Astrocyte (in vitro differentiated cells and primary cell): ENCODE measurements around the gene PSMD3. TPM values are rescaled to one million over a fixed set of nuclear protein-coding genes. Genes with fewer than 3 reads are reported as not detected.

ENCODE experiments used
- DNase-seq: peaks from one replicate; pipeline ENCODE4 v3.0.0-alpha.2; 2010; ENCODE audit warnings: low read depth
- FAIRE-seq: peaks from 2 replicates; lab custom pipeline; 2011; peaks lifted over from hg19 to GRCh38; lab: Jason Lieb, UNC
- H2AFZ ChIP-seq: 2 replicates; pipeline ENCODE4 v1.6.0; 2012; ENCODE audit warnings: low read depth, low read length, inconsistent platforms
- H3K27ac ChIP-seq: 2 replicates; pipeline ENCODE4 v1.5.1; 2011; ENCODE audit warnings: low read depth, low read length, inconsistent platforms
- H3K27me3 ChIP-seq: 2 replicates; pipeline ENCODE4 v1.6.0; 2011; ENCODE audit warnings: low read length, inconsistent platforms; ENCODE audit not compliant: insufficient read depth
- H3K36me3 ChIP-seq: 2 replicates; pipeline ENCODE4 v1.5.1; 2011; ENCODE audit warnings: low read length, inconsistent platforms; ENCODE audit not compliant: insufficient read depth
- H3K4me1 ChIP-seq: 2 replicates; pipeline ENCODE4 v1.5.1; 2011; ENCODE audit warnings: low read length, inconsistent platforms; ENCODE audit not compliant: insufficient read depth
- H3K4me2 ChIP-seq: 2 replicates; pipeline ENCODE4 v1.6.0; 2012; ENCODE audit warnings: low read length, inconsistent platforms
- H3K4me3 ChIP-seq: 2 replicates; pipeline ENCODE4 v1.5.1; 2011; ENCODE audit warnings: low read depth, mild to moderate bottlenecking, low read length, inconsistent platforms; ENCODE audit not compliant: insufficient read depth
- H3K79me2 ChIP-seq: 2 replicates; pipeline ENCODE4 v1.6.0; 2012; ENCODE audit warnings: mild to moderate bottlenecking, low read length, inconsistent platforms; ENCODE audit not compliant: insufficient read depth
- H3K9ac ChIP-seq: 2 replicates; pipeline ENCODE4 v1.6.0; 2012; ENCODE audit warnings: mild to moderate bottlenecking, low read length, inconsistent platforms
- H3K9me3 ChIP-seq: 2 replicates; pipeline ENCODE4 v1.5.1; 2012; ENCODE audit warnings: low read depth, mild to moderate bottlenecking, low read length, inconsistent platforms; ENCODE audit not compliant: insufficient read depth
- H4K20me1 ChIP-seq: 2 replicates; pipeline ENCODE4 v1.6.0; 2012; ENCODE audit warnings: low read length, inconsistent platforms; ENCODE audit not compliant: insufficient read depth
- H3K27ac Mint-ChIP-seq: one replicate; pipeline ENCODE4 v1.8.0; 2021; ENCODE audit warnings: mild to moderate bottlenecking, mixed read lengths; ENCODE audit not compliant: unreplicated experiment
- H3K27me3 Mint-ChIP-seq: one replicate; pipeline ENCODE4 v1.8.0; 2021; ENCODE audit warnings: low read depth, mixed read lengths; ENCODE audit not compliant: unreplicated experiment
- H3K36me3 Mint-ChIP-seq: one replicate; pipeline ENCODE4 v1.8.0; 2021; ENCODE audit warnings: low read depth, mixed read lengths; ENCODE audit not compliant: unreplicated experiment
- H3K4me1 Mint-ChIP-seq: one replicate; pipeline ENCODE4 v1.8.0; 2021; ENCODE audit warnings: low read depth, mixed read lengths; ENCODE audit not compliant: unreplicated experiment
- H3K4me3 Mint-ChIP-seq: one replicate; pipeline ENCODE4 v1.8.0; 2021; ENCODE audit warnings: mild to moderate bottlenecking, moderate library complexity, mixed read lengths; ENCODE audit not compliant: unreplicated experiment
- H3K9me3 Mint-ChIP-seq: one replicate; pipeline ENCODE4 v1.8.0; 2021; ENCODE audit warnings: mild to moderate bottlenecking, mixed read lengths; ENCODE audit not compliant: unreplicated experiment
- EZH2 ChIP-seq: IDR thresholded peaks from 2 replicates; pipeline ENCODE4 v1.6.1; 2012; ENCODE audit warnings: mild to moderate bottlenecking, low read length, inconsistent platforms; ENCODE audit not compliant: insufficient read depth
- total RNA-seq: library from RNA; stranded (reverse); gene quantifications from 2 replicates; pipeline ENCODE4 v1.2.1, GENCODE V29; 2021
- TF ChIP-seq, protein P1 (sequence below): IDR thresholded peaks from 2 replicates; pipeline ENCODE4 v1.5.1; 2011; ENCODE audit warnings: low read depth, mild to moderate bottlenecking, inconsistent platforms, low read length, moderate library complexity; ENCODE audit not compliant: insufficient read depth

PSMD3 gene
- total RNA-seq, 1 donor from 2014 or later, result 129 TPM

DNA sequence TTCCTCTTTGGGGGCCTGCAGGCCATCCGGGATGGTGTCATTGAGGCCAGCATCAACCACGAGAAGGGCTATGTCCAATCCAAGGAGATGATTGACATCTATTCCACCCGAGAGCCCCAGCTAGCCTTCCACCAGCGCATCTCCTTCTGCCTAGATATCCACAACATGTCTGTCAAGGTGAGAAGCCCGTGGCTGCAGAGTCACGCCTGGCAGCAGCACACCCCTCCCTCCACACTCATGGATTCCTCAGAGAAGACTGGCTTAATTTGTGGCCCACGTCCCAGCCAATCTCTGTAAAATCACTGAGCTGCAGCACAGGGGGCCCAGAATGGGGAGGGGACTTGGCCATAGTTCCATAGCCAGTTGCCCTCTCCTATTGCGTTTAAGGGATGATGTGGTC lies 15.6 kb downstream of the PSMD3 start:
- Mint-ChIP-seq H3K4me3 (no peak overlapping the region), H3K4me1 (peaks cover 2% of the 10 kb centered on the region), H3K27ac (no peak overlapping the region), H3K36me3 (peaks cover 33% of the 10 kb centered on the region), H3K9me3 (no peaks in the 10 kb centered on the region), H3K27me3 (no peaks in the 10 kb centered on the region)
- H3K27ac ChIP-seq, result no peak overlapping the region
- H3K9me3 ChIP-seq, result no peaks in the 10 kb centered on the region
- no peak overlapping the region for H2AFZ ChIP-seq
- peaks cover 48% of the 10 kb centered on the region for H3K36me3 ChIP-seq
- no peaks in the 10 kb centered on the region for H3K79me2 ChIP-seq
- H3K4me2 ChIP-seq, result no peak overlapping the region
- no peak for TF ChIP-seq EZH2
- TF ChIP-seq, protein P1, sequence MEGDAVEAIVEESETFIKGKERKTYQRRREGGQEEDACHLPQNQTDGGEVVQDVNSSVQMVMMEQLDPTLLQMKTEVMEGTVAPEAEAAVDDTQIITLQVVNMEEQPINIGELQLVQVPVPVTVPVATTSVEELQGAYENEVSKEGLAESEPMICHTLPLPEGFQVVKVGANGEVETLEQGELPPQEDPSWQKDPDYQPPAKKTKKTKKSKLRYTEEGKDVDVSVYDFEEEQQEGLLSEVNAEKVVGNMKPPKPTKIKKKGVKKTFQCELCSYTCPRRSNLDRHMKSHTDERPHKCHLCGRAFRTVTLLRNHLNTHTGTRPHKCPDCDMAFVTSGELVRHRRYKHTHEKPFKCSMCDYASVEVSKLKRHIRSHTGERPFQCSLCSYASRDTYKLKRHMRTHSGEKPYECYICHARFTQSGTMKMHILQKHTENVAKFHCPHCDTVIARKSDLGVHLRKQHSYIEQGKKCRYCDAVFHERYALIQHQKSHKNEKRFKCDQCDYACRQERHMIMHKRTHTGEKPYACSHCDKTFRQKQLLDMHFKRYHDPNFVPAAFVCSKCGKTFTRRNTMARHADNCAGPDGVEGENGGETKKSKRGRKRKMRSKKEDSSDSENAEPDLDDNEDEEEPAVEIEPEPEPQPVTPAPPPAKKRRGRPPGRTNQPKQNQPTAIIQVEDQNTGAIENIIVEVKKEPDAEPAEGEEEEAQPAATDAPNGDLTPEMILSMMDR, result no peak
- DNase-seq (no peak), FAIRE-seq (no peak)
- no peaks in the 10 kb centered on the region for H3K27me3 ChIP-seq
- H3K4me1 ChIP-seq, result no peaks in the 10 kb centered on the region
- no peak overlapping the region for H3K9ac ChIP-seq
- no peak overlapping the region for H3K4me3 ChIP-seq
- H4K20me1 ChIP-seq, result peaks cover 36% of the 10 kb centered on the region

DNA sequence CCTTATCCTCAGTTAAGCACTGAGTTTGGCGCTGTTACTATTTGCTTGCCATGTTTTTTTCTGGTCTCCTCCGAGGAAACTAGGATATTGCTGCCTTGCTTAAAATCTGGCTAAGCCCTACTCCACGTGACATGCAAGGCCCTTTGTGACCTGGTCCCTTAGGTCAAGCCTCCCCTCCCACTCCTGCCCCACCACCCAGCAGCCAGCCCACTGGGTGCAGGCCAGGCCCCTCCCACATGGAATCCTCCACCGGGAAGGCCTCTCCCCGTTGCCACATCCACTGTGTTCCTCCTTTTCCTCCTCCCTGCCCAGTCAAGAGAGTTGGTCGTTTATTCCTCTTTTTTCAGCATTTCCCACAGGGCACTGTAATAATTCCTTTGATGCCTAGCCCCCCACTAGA lies 16.2 kb downstream of the PSMD3 start:
- Mint-ChIP-seq H3K4me3 (no peak overlapping the region), H3K36me3 (peaks cover 33% of the 10 kb centered on the region), H3K27ac (no peak overlapping the region), H3K4me1 (peaks cover 2% of the 10 kb centered on the region), H3K27me3 (no peaks in the 10 kb centered on the region), H3K9me3 (no peaks in the 10 kb centered on the region)
- Histone ChIP-seq H3K79me2 (no peaks in the 10 kb centered on the region), H3K27me3 (no peaks in the 10 kb centered on the region), H3K4me1 (no peaks in the 10 kb centered on the region), H3K9me3 (no peaks in the 10 kb centered on the region), H3K27ac (no peak overlapping the region), H3K36me3 (peaks cover 42% of the 10 kb centered on the region), H4K20me1 (peaks cover 33% of the 10 kb centered on the region), H3K4me2 (no peak overlapping the region), H3K9ac (no peak overlapping the region), H2AFZ (no peak overlapping the region), H3K4me3 (no peak overlapping the region)
- no peak for FAIRE-seq
- DNase-seq, result no peak
- TF ChIP-seq, protein P1, result no peak
- TF ChIP-seq EZH2, result no peak

DNA sequence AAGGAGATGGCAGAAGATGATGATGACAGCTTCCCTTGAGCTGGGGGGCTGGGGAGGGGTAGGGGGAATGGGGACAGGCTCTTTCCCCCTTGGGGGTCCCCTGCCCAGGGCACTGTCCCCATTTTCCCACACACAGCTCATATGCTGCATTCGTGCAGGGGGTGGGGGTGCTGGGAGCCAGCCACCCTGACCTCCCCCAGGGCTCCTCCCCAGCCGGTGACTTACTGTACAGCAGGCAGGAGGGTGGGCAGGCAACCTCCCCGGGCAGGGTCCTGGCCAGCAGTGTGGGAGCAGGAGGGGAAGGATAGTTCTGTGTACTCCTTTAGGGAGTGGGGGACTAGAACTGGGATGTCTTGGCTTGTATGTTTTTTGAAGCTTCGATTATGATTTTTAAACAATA lies 16.9 kb downstream of the PSMD3 start:
- Histone ChIP-seq H3K4me1 (no peaks in the 10 kb centered on the region), H4K20me1 (peaks cover 28% of the 10 kb centered on the region), H3K27me3 (no peaks in the 10 kb centered on the region), H3K27ac (no peak overlapping the region), H3K9me3 (no peaks in the 10 kb centered on the region), H2AFZ (no peak overlapping the region), H3K4me3 (no peak overlapping the region), H3K9ac (no peak overlapping the region), H3K79me2 (no peaks in the 10 kb centered on the region), H3K4me2 (no peak overlapping the region), H3K36me3 (peaks cover 36% of the 10 kb centered on the region)
- Mint-ChIP-seq H3K27me3 (no peaks in the 10 kb centered on the region), H3K36me3 (peaks cover 31% of the 10 kb centered on the region), H3K27ac (no peak overlapping the region), H3K4me3 (no peak overlapping the region), H3K4me1 (peaks cover 2% of the 10 kb centered on the region), H3K9me3 (no peaks in the 10 kb centered on the region)
- FAIRE-seq, result no peak
- TF ChIP-seq, protein P1, result no peak
- TF ChIP-seq EZH2, result no peak
- DNase-seq, result no peak
